ENCODE measurements around the gene OR2T27.
"Not testable (repeated sequence)": the region's sequence is repeated elsewhere in the genome, so short reads cannot be mapped to it uniquely, and the experiment has no call there.

Gene OR2T27

DNA sequence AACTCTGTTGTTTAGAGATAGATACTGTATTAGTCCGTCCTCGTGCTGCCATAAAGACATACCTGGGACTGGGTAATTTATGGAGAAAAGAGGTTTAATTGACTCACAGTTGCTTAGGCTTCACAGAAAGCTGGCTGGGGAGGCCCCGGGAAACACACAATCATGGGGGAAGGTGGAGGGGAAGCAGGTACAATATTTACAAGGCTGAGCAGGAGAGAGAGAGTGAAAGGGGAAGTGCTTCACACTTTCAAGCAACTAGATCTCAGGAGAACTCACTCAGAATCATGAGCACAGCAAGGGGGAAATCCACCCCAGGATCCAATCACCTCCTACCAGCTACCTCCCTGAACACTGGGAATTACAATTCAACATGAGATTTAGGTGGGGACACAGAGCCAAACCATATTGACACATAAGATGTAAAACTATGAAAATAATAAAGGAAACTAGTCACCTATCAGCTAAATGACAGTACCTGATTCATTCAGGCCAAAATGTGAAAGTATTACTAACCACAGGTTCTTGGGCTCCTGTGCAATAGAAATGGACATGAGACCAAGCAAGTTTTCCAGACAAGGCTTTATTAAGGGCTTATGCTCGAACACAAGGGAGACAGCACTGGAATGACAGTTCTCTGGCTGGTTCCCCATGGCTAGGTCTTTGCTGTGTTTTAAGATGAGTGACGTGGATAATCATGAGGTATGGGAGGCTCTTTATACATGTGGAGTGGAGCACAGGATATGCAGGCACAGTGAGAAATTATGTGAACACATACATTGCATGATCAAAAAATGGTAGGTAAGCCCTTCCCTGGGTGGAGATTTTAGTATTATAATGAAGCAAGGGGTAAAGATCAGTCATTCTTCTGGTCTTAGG, 8.4 kb upstream of the OR2T27 start:
- H3K27me3 Mint-ChIP-seq, result not testable (repeated sequence)
- ATAC-seq (replicated peaks), result peak; percentile 98
- H3K4me3 Mint-ChIP-seq, result peak overlapping the region in 1 of 2 donors; percentile 5

DNA sequence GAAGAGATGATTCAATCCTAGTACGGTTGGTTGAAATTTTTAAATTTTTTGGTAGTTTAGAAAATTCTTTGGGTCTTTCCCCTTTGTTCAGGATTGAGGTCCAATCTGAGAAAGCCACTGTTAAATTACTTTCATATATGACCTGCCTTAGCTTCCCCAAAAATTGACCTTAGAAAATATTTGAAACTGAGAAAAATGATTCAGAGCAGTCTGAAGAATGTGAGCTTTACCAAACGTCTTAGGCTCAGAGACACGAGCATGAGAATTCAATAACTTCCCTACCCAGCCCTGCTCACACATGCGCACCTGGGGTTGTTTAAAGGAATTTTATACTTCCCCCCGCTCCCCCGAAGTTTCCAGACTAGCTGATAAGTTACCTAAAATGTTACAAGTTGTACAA, 1.5 kb upstream of the OR2T27 start:
- peak; percentile 82 to 90 for ATAC-seq (replicated peaks)
- DNase-seq, H3K9me3 Mint-ChIP-seq, H3K4me3 Mint-ChIP-seq, H3K27ac Mint-ChIP-seq, H3K36me3 Mint-ChIP-seq, H3K27me3 Mint-ChIP-seq: not testable (repeated sequence)
- H3K4me1 Mint-ChIP-seq, result peaks cover 14 to 24% of the 10 kb centered on the region in 2 donors

More for the DNA sequence above, 8.4 kb upstream of the OR2T27 start:
- peak; percentile 47 for DNase-seq
- H3K9me3 Mint-ChIP-seq, H3K36me3 Mint-ChIP-seq: not testable (repeated sequence)
- peaks cover 27 to 43% of the 10 kb centered on the region in 2 donors for H3K4me1 Mint-ChIP-seq
- peak overlapping the region; percentile 60 for H3K27ac Mint-ChIP-seq

DNA sequence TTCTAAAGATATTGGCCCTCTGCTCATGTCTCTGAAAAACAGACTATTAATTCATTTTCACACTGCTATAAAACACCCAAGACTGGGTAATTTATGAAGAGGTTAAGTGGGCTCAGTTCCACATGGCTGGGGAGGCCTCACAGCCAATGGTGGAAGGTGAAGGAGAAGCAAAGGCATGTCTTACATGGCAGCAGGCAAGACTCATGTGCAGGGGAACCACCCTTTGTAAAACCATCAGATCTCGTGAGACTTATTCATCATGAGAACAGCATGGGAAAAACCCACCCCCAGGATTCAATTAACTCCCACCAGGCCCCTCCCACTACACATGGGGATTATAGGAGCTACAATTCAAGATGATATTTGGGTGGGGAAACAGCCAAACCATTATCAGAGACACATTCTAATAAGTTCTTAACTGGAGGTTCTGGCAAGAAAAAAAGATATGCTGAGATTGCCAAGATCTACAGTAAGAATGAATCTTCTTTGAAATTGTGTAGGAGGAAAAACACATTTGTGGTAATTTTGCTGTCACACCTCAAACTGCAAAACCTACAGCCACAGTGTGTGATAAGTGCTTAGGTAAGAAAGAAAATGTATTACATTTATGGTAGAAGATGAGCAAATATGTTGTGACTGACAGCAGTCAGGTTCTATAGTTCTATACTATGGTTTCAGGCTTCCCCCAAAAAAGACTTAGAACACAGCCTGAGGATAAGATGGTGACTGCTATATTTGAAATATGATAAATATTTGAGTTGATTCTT, 6.4 kb downstream of the OR2T27 start:
- H3K4me1 Mint-ChIP-seq, result peaks cover 8 to 11% of the 10 kb centered on the region in 2 donors
- not testable (repeated sequence) for ATAC-seq (replicated peaks); DNase-seq; H3K36me3 Mint-ChIP-seq; H3K27me3 Mint-ChIP-seq; H3K9me3 Mint-ChIP-seq; H3K4me3 Mint-ChIP-seq; H3K27ac Mint-ChIP-seq

DNA sequence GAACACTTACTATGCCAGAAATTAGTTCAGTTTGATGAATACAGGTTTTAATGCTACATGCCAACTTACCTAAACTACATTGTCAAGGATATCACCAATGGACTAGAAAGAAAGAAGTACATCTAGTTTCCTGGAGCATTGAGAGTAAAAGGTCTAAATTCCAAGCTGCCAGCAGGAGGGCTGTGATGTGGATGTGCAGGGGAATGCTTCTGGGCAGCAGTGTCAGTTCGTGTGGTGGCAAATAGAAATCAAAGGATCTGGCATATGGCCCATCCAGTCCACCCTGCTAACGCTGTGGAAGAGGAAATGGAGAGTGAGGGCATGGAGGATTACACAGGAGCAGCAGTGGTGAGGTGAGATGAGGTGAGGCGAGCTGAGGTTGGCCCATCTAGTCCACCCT, 10.2 kb downstream of the OR2T27 start, which contains the start of gene OR2T35:
Gene OR2T35, minus strand, starts transcription at position 101 of the 400 bp plus-strand sequence. CDS start 6,020 bp downstream, outside the sequence.
- not testable (repeated sequence) for H3K36me3 Mint-ChIP-seq; ATAC-seq (replicated peaks); H3K4me3 Mint-ChIP-seq; H3K9me3 Mint-ChIP-seq; H3K27me3 Mint-ChIP-seq; DNase-seq
- peaks cover 8 to 11% of the 10 kb centered on the region in 2 donors for H3K4me1 Mint-ChIP-seq
- peak within 1 kb of the TSS; percentile 2 for H3K27ac Mint-ChIP-seq

DNA sequence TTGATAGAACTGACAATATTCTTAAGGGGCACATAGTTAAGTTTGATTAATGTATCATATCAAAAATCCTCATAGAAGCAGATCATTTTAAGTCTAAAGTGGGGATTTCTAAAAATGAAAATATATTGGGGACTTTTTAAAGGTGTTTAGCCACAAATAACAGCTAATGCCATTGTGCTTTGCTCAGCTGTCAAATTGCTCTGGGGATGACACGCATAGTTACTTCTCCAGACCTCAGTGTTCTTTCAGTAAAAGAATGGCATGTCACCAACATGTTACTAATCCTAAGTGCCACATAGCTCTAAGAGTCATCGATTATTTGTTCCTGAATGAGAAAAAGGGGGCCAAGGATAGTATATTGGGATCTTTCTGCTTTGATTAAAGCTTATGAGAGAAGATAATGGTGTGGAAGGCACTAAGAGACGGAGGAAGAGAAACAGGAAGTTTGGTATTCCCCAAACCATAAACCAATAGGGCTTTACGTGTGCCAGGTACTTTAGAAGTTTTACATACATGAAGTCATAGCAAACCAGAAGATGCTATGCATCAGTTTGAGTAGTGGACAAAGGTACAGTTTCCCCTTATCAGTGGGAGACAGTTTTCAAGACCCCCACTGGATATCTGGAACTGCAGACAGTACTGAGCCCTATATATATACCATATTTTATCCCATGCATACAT, 12.2 kb downstream of the OR2T27 start:
- H3K4me1 Mint-ChIP-seq, result peaks cover 7 to 11% of the 10 kb centered on the region in 2 donors
- H3K4me3 Mint-ChIP-seq, H3K36me3 Mint-ChIP-seq, H3K27me3 Mint-ChIP-seq, H3K27ac Mint-ChIP-seq, DNase-seq, H3K9me3 Mint-ChIP-seq: not testable (repeated sequence)
- peak; percentile 93 to 95 for ATAC-seq (replicated peaks)

DNA sequence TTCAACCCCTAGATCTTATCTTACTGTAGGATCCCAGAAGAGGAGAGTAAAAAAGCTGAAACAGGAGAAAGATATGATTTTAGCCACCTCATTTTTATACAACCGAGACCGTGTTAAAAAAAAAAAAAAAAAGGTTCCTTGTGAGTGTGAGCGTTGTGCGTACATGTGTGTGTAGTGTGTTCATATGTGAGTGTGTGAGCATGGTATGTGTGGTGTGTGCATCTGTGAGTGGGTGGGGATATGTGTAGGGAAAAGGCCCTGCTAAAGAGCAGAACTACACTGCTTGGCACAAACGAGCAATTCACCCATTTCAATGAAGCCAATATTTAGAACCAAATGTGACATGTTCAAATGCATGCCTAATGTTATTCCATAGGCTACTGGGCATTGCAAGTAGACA, 13.7 kb downstream of the OR2T27 start:
- H3K27ac Mint-ChIP-seq; H3K27me3 Mint-ChIP-seq; DNase-seq; ATAC-seq (replicated peaks); H3K36me3 Mint-ChIP-seq; H3K9me3 Mint-ChIP-seq: not testable (repeated sequence)
- Mint-ChIP-seq H3K4me1 (peaks cover 7 to 11% of the 10 kb centered on the region in 2 donors), H3K4me3 (peak overlapping the region in 1 of 2 donors; percentile 29)

DNA sequence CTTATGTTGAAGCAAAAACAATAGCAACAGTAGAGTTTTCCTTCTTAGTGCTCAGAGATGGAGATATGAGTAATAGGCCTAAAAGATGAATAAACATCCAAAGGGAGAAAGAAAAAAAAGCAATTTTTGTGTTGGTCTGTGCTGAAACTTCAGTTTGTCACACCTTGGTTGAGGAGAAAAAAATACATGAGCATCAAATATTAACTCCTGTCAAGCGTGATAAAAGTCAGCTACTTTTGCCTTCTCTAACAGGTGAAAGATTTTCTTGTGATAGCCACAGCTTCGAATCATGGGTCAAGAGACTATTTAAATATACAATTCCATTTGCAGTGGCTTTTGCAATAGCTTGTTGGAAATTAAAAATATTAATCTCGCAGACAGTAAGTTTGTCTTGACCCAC, 14.4 kb downstream of the OR2T27 start:
- not testable (repeated sequence) for H3K27ac Mint-ChIP-seq, H3K36me3 Mint-ChIP-seq, H3K9me3 Mint-ChIP-seq, H3K27me3 Mint-ChIP-seq, H3K4me3 Mint-ChIP-seq, DNase-seq
- peak in 1 of 2 donors; percentile 26 for ATAC-seq (replicated peaks)
- H3K4me1 Mint-ChIP-seq, result peaks cover 7 to 11% of the 10 kb centered on the region in 2 donors

DNA sequence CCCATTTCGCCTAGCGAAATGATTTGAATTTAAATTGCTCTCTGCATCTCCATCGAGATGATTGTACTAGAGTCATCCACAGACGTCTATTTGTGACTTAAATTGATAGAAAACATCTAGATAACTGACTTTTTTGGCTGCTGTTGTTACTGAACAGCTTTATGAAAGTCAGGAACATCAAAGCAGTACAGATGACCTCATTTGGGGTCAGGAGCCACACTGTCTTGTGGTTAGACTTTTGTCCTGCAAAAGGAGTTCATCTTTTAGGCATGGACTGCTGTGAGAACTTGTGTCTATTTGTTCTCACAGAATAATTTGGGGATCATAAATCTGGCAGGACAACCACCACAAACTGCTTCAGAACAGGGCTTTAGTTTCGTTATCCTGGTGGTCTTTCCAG, 15.7 kb downstream of the OR2T27 start:
- not testable (repeated sequence) for H3K4me1 Mint-ChIP-seq; ATAC-seq (replicated peaks); H3K4me3 Mint-ChIP-seq; DNase-seq; H3K9me3 Mint-ChIP-seq; H3K36me3 Mint-ChIP-seq; H3K27me3 Mint-ChIP-seq; H3K27ac Mint-ChIP-seq

DNA sequence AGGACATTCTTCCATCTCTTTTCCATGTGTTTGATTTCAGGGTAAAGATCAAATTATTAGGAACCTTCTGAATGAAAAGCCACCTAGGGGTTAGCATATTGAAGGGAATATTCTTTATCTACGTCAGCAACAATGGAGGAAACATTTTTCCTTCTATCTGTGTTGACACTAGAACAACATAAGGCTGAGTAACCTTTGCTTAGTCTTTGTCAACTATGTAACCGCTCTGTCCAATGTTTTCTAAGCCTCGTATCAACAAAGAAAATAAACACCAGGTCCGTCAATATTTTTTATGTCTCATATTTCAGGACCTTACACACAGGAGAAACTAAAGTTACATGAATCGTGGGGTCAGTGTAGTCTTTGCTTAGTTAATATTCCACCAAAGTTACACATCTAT, 18.7 kb downstream of the OR2T27 start:
- not testable (repeated sequence) for H3K36me3 Mint-ChIP-seq; ATAC-seq (replicated peaks)

DNA sequence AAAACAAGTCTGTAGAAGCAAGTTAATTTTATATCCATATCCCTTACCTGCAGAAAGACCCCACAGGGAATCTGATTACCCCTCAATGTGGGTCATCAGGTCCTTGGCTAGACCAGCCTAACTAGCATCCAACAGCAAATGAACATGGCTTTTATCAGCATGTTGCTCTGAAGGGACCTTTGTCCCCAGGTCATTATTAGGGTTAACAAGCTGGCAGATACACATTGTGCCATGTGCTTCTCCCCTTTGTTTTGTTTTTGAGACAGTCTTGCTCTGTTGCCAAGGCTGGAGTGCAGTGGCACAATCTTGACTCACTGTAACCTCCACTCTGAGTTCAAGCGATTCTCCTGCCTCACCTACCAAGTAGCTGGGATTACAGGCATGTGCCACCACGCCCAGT, 20.3 kb downstream of the OR2T27 start, which contains the start of gene OR2T11:
Gene OR2T11, minus strand, starts transcription at position 101 of the 400 bp plus-strand sequence. CDS start 7,963 bp downstream, outside the sequence.
- H3K4me1 Mint-ChIP-seq; H3K27me3 Mint-ChIP-seq; H3K36me3 Mint-ChIP-seq; DNase-seq; H3K4me3 Mint-ChIP-seq; H3K27ac Mint-ChIP-seq; H3K9me3 Mint-ChIP-seq; ATAC-seq (replicated peaks): not testable (repeated sequence)

More for the DNA sequence above, 18.7 kb downstream of the OR2T27 start:
- H3K9me3 Mint-ChIP-seq, H3K27me3 Mint-ChIP-seq, DNase-seq, H3K4me1 Mint-ChIP-seq, H3K4me3 Mint-ChIP-seq, H3K27ac Mint-ChIP-seq: not testable (repeated sequence)

DNA sequence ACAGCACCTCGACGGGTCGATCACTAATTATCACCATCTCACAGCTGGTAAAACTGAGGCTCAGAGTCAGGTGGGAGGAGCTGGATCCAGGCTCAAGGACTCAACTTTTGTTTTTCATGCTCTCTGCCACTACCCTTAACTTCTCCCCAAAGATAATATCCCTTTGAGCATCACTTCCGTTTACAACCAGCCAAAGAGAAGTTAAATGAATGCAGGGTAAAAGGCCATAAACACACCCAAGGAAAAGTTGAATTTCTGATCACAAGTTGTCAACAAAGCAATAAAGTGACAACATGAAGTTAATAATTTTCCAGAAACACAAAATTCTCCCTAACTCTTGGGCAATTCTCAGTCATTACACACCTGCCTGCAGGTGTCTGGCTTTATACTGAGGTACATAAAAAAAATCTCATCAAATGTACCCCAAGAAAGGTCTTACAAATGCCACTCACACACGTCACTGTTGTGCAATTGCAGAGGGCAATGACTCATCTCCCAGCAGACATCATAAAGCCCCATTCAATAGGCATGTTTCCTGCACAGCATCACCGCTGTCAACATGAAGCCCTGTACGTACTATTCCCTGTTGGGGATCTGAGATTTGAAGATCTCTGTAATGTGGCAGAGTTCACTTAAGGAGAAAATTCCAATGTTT, 23.8 kb downstream of the OR2T27 start:
- H3K4me3 Mint-ChIP-seq, result no peak overlapping the region
- H3K27me3 Mint-ChIP-seq, result peaks cover 0 to 5% of the 10 kb centered on the region in 2 donors
- H3K27ac Mint-ChIP-seq, result no peak overlapping the region

DNA sequence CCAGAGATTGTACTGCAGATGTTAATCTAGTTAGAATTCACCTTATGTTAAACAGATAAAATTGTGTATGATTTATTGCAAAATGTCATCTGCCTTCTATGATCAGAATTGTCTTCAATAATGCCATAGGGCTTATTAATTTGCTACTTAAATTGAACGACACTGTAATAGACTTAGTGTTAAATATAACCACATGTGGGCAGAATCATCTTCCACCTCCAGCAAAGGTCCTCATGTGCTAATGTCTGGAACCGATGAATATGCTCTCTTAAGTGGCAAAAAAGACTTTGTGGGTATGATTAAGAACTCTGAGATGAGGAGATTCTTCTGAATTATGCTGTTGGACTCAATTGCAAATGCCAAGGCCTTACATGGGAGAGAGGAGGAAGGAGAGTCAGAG, 24.8 kb downstream of the OR2T27 start:
- Mint-ChIP-seq H3K27ac (no peak overlapping the region), H3K4me3 (no peak overlapping the region), H3K27me3 (peaks cover 0 to 5% of the 10 kb centered on the region in 2 donors), H3K36me3 (no peaks in the 10 kb centered on the region), H3K4me1 (peaks cover 4 to 6% of the 10 kb centered on the region in 2 donors), H3K9me3 (no peaks in the 10 kb centered on the region)
- DNase-seq (no peak), ATAC-seq (replicated peaks) (no peak)

More for the DNA sequence above, 23.8 kb downstream of the OR2T27 start:
- DNase-seq (no peak), ATAC-seq (replicated peaks) (peak in 1 of 2 donors; percentile 38)
- H3K36me3 Mint-ChIP-seq, result no peaks in the 10 kb centered on the region
- peaks cover 4 to 6% of the 10 kb centered on the region in 2 donors for H3K4me1 Mint-ChIP-seq
- H3K9me3 Mint-ChIP-seq, result no peaks in the 10 kb centered on the region

DNA sequence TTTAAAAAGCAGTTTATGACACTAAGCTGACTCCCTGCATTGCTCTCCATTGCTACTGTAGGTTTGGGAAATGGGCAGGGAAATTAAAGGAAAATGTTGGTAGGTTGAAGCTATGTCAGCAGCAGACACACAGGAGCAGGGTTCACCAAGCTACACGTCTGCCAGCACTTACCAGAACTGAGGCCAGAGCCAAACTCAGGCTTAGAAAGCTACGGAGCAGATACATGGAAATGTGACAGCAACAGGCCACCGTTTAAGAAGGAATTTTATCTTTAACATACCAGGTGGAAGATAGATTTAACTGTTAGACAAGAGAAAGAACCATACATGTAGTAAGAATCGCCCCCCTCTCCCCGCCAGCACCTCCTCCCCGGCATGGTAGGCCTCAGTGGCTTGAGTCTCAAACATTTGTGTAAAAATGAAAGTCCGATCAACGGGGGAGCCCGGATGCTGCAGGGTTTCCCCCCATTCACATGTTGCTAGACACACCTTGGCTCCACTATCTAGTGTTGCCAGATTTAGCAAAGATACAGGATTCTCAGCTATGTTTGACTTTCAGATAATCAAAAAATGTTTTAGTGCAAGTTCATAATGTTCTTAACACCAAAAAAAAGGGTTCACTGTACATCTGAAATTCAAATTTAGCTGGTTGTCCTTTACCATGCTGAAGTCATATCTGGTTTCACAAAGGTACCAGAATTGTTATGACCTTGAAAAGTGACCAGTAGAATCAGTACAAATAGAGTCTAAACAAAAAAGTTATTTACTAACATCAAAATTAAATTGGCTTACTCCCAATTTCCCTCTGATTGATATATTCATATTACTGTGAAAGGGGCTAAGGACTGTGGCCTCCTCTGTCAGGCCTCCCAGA, 27.1 kb downstream of the OR2T27 start:
- peaks cover 0 to 5% of the 10 kb centered on the region in 2 donors for H3K27me3 Mint-ChIP-seq
- H3K27ac Mint-ChIP-seq, result peak overlapping the region; percentile 57
- DNase-seq, result no peak
- H3K4me3 Mint-ChIP-seq, result no peak overlapping the region
- no peaks in the 10 kb centered on the region for H3K36me3 Mint-ChIP-seq
- ATAC-seq (replicated peaks), result peak in 1 of 2 donors; percentile 73
- H3K4me1 Mint-ChIP-seq, result peaks cover 4 to 8% of the 10 kb centered on the region in 2 donors
- H3K9me3 Mint-ChIP-seq, result no peaks in the 10 kb centered on the region
